GM18505 (cell line): ENCODE measurements around the gene MPRIP.

Experiments used
- ATAC-seq: cut with Tn5 transposase; IDR thresholded peaks from one replicate; pipeline ENCODE4 v1.9.1; 2021; ENCODE audit not compliant: unreplicated experiment
- POLR2A ChIP-seq: IDR thresholded peaks from 4 replicates; pipeline ENCODE4 v1.6.1; 2011; ENCODE audit warnings: borderline replicate concordance; ENCODE audit not compliant: insufficient read depth, insufficient read length; ENCODE audit errors: extremely low read depth

Gene MPRIP

DNA sequence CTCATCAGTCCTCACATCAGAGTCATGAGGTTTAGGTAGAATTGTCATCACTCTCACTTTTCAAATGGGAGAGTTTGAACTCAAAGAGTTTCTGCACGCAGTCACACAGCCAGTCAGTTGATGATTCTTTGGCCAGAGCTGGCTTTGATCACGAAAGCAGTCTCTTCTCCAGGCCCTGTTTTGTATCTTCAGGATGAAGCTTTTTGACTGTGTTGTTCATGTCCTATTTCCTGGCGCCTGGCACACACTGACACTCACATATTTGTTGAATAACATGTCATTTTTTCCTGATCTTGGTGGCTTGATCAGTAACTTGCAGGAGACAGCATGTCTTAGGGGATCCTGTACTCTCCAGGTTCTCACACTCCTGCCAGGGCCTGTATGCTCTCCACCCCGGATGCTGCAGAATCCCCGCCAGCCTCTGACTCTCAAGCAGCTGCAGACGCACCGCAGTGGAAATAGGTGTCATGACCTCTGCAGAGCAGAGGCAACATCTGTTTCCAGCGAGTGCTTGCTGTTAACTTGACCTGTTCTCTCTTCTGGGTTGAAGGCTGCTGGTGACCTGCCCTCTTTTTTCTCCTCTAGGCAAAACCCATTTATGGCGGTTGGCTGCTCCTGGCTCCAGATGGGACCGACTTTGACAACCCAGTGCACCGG lies 33.0 kb downstream of the MPRIP start:
- TF ChIP-seq POLR2A, result no peak
- ATAC-seq, result no peak

DNA sequence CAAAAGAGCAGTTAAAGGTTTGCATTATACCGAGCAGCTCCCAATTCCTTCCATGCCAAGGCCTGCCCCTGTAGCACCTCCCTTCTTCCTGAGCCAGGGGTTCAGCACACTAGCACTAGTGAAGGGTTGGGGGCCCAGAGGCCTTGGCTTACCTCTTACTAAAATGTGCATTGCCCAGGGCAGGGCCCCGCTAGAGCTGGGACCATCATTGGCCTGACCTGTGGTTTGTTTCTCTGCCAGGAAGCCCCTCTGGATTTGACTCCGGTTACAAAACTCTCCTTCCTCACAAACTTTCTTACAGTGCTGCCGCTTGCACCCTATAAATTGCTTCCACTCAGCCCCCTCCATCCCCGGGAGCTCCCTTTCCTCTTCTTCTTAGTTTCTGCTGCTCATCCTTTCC lies 33.8 kb downstream of the MPRIP start:
- ATAC-seq, result no peak
- no peak for TF ChIP-seq POLR2A

DNA sequence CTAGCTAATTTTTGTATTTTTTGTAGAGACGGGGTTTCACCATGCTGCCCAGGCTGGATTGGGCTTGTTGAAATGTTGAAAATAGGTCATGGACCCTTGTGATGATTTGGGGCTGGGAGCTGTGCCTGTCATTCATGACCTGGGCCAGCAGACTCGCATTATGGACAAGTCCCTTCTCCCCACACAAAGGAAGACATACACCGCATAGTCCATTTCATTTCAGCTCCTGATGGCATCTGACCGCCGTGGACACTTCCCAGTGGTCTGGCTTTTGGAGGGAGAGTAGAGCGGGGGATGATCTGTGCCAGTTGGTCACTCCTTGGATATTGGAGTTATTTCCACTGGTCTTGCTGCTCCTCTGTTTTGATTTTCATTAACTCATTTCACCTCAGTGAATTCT lies 34.8 kb downstream of the MPRIP start:
- TF ChIP-seq POLR2A, result no peak
- ATAC-seq, result no peak

DNA sequence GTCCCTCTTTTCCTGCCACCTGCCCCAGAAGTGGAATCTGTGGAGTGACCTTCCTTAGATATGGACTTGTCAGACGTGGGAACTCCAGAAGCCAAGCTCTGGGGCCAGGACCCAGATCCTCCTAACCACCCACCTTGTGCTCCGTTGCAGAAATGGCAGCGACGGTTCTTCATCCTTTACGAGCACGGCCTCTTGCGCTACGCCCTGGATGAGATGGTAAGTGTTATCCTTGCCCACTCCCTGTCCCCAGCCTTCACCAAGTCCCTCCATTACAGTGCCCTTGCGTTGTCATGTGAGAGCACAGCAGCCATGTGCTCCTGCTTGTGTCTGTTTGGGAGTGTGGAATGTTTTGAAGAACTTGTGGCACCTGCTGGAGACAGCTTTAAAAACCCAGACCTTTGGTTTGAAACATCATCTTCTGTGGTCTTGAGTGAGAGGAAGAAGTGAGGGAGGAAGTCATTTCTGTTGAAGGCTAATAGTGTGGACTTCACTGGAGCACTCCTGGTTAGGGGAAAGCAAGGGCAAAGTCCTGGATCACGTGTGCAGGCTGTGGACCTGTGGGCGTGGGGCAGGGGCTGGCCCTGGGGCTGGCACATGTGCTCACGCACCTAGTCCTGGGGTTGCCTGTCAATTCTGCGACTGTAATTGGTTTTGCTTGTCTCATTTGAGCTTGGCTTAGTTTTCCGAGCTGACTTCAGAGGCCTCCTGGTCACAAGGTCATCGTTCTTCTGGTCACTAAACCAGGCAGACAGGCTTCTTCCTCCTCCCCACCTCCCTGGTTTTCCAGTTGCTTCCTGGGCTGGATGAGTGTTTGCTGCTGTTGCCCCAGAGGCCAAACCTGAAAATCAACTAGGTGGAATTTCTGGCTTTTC lies 35.8 kb downstream of the MPRIP start:
- no peak for ATAC-seq
- no peak for TF ChIP-seq POLR2A

DNA sequence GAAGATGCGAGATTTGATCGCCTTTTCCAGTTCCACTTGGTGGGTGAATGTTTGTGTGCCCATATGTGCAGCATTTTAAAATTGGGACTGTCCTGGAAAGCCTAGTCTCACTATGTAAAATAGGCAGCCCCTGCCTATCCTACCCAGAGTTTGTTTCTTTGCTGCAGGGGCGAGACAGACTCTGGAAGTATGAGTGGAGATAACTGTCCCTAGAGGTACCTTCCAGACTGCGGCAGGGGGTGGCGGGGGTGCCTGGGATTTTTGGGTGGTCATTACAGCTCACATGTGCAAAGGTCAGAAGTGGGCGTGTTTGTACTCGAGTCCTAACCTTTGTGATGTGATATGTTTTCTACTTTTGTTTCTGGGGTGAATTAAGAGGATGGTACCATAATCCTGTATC lies 36.6 kb downstream of the MPRIP start:
- no peak for ATAC-seq
- TF ChIP-seq POLR2A, result no peak

DNA sequence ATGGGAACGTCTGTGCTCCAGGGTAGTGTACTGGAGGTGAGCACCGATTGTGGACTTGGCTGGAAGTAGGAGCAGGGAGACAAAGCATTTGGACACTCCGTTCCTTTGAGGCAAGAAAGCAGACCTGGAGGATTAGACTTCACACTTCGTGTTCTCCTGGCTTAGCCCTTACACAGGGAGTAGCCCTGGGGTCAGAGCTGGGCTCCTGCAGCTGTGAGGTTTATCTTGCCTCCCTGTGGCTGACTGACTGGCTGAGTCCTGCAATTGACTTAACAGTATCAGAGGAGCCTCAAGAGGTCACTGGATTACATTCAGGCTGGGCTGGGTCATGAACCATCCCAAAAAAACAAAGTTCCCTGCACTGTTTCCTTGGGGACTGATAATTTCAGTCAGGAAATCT lies 37.1 kb downstream of the MPRIP start:
- ATAC-seq, result no peak
- TF ChIP-seq POLR2A, result no peak

DNA sequence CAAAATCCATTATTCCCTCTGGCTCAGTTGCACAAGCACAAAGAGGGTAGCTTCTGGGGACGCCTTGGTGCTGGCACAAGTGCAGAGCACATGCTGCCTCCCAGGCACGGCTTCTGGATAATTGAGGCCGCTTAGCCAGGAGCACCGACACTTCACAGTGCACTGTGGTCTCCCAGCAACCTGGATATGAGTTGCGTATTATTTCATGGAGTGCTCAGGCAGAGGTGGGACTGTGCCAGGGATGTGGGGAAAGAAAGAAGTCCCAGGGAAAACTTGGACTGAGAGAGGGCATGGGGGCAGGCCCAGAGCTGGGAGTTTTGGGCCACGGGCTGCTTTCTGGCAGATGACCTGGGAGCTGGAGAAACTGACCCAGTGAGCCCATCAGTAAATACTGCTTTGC lies 37.5 kb downstream of the MPRIP start:
- no peak for ATAC-seq
- TF ChIP-seq POLR2A, result no peak

DNA sequence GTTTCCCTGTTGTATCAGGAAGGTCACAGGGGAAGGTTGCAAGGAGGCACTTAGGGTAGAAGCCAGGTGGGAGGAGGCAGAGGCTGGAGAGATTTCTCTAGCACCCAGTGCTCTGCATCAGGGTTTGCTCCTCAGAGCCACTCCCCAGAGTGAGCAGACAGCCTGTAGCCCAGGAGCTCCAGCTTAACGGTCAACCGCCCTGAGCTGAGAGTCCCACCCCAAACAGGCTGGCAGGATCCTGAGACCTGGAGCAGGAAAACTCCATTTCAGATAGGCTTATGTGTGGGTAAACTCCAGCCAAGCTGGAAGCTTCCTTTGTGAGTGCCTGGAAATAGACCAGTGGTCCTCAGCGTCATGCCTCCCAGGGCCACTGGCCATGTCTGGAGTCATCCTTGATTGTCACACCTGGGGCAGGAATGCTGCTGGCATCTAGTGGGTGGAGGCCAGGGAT lies 37.9 kb downstream of the MPRIP start:
- no peak for TF ChIP-seq POLR2A
- ATAC-seq, result no peak

DNA sequence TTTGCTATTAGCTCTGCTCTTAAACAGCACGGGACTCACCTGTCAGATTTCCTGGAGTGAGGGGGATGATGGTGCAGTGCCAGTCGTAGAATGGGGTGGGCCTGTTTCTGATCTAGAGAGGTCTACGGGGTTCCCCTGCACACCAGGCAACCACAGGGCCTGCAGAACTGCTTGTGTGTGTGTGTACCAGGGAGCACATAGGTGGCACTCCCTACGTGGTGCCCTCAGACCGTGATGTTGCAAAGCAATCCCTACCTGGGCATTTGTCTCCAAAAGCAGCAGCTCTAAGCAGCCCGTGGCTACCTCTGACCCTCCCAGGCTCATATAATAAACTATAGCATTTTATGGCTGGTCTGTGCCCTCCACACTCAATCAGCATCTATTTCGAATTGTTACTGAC lies 38.5 kb downstream of the MPRIP start:
- TF ChIP-seq POLR2A, result no peak
- no peak for ATAC-seq

DNA sequence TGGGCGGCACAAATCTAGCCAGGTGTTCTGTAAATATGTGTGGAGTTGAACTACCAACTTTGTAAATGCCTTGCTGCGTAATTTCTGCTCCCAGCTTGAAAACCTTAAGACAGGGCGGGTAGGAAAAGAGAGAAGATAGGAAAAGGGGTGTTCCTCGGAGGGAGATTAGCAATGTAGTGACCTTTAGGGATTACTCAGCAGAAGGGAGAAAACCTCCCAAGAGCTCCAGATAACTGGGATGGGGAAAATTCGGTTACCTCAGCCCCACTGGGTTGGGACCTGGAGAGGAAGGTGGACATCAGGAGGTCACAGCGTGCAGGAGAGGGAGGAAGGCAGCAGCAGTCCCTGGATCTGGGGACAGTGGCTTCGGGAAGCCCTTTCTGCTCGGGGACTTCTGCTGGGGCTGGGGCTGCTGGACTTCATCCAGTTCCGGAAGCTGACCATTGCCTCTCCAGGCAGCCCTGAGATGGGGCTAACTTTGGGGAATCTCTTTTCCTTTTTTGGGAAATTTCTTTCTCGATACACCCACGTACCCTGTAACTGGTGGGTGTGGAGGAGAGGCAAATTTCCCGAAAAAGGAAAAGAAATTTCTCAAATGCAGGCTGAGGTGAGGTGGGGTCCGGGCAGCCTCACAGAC lies 39.2 kb downstream of the MPRIP start:
- TF ChIP-seq POLR2A, result no peak
- ATAC-seq, result no peak

DNA sequence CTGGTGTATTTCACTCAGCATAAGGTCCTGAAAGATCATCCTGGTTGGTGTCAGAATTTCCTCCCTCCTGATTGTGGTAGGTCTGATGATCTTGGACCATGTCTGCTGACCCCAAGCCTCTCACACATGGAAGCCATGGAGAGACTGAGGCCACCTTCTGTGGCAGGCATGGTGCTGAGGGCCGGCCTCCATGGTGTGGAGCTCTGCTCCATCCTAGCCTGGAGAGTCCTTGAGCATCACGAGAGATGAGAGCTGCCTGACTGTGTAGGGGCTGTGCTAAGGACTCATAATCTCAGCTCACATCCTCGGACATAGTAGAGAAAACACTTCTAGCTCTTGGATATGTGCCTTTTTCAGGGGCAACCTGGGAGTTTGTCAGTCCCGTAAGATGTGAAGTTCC lies 40.6 kb downstream of the MPRIP start:
- no peak for ATAC-seq
- TF ChIP-seq POLR2A, result no peak

DNA sequence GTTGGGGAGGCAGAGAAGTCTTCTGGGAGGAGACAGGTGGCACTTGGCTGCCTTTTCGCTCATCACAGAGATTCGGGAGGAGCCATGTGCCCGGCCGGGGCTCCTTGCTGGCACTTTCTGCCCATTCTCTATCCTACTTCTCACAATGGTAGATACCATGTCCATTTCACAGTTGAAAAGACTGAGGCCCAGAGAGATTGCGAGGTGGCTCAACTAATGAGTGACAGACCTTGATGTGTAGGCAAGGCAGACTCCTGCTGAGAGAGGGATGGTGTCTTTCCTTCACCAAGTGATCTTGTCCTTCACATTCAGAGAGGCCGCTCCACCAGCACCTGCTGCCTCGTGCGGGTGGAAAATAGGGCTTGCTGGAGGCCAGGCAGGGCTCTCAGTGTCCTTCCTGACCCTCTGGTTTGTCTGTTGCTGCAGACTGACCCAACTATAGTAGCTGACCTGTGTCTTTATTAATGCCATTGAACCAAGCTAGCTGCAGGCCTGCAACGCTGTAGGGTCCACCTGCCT lies 42.1 kb downstream of the MPRIP start:
- ATAC-seq, result no peak
- TF ChIP-seq POLR2A, result no peak

DNA sequence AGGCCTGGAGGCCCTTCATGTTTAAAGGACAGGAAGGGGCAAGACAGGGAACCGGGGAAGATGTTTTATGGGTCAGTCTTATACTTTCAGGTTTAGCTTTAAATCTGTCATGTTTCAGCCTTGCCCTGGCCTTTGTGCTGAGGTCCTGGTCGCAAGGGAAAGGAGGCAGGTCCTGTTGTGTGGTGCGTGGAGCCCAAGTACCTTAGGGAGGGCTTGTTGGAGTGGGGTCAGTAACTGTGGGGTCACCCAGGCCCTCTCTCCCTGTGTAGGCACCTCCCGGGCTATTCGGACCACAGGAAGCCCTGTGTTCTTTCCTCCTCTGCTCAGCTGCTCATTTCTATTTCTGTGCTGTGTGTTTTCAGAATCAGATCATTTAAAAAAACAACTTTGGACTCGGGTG lies 42.7 kb downstream of the MPRIP start:
- TF ChIP-seq POLR2A, result no peak
- no peak for ATAC-seq
